ENCODE measurements around the gene HSP90AB1. TPM values are rescaled to one million over a fixed set of nuclear protein-coding genes. Genes with fewer than 3 reads are reported as not detected.

The HSP90AB1 gene
- polyA plus RNA-seq, 1 of the 3 experiments (the other 2 are of a cell fraction) = 843 TPM

DNA sequence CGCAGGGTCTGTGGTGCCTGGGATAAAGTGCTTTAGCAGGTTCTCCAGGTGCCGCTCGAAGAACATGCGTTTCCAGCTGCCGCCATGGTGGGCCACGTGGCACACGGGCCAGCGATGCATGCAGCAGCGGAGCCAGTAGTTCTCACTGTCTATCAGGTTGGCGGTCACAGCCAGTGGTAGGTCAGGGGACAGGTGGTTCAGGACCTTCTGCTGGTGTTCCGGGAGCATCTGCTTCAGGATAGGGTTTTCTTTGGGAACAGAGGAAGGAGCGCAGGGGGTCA is 39.3 kb downstream of the HSP90AB1 start:
- no peaks in the 10 kb centered on the region for H3K79me2 ChIP-seq (ENCODE audit: insufficient read depth)
- no peak overlapping the region for H3K4me2 ChIP-seq
- no peak overlapping the region for H3K9ac ChIP-seq
- TF ChIP-seq, protein P1, sequence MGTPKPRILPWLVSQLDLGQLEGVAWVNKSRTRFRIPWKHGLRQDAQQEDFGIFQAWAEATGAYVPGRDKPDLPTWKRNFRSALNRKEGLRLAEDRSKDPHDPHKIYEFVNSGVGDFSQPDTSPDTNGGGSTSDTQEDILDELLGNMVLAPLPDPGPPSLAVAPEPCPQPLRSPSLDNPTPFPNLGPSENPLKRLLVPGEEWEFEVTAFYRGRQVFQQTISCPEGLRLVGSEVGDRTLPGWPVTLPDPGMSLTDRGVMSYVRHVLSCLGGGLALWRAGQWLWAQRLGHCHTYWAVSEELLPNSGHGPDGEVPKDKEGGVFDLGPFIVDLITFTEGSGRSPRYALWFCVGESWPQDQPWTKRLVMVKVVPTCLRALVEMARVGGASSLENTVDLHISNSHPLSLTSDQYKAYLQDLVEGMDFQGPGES (IDR thresholded peaks at IDR 0.05; ENCODE audit: low read depth, low read length) = no peak
- TF ChIP-seq TAF1 (IDR thresholded peaks at IDR 0.05; ENCODE audit: borderline replicate concordance, low read depth, low read length) (no peak), TEAD4 (IDR thresholded peaks at IDR 0.05; ENCODE audit: borderline replicate concordance, insufficient read depth) (no peak), EP300 (IDR thresholded peaks at IDR 0.05; ENCODE audit: borderline replicate concordance in 1 of 2, low read depth in 1 of 2, low read length in 1 of 2) (no peak), MEF2A (IDR thresholded peaks at IDR 0.05; ENCODE audit: borderline replicate concordance, low read depth) (no peak), RCOR1 (IDR thresholded peaks at IDR 0.05; ENCODE audit: low read length) (no peak), FOXJ3 (CRISPR knock-in tag; IDR thresholded peaks at IDR 0.05) (no peak), ELF1 (IDR thresholded peaks at IDR 0.05) (no peak), CHD2 (IDR thresholded peaks at IDR 0.05; ENCODE audit: low read length, partially characterized antibody) (no peak), FOSL2 (IDR thresholded peaks at IDR 0.05; ENCODE audit: borderline replicate concordance, low read depth) (no peak), RXRA (IDR thresholded peaks at IDR 0.05; ENCODE audit: borderline replicate concordance, low read depth) (no peak), MXI1 (IDR thresholded peaks at IDR 0.05; ENCODE audit: low read depth, low read length) (no peak), RAD21 (IDR thresholded peaks at IDR 0.05; ENCODE audit: low read length) (no peak)
- TF ChIP-seq, protein P2, sequence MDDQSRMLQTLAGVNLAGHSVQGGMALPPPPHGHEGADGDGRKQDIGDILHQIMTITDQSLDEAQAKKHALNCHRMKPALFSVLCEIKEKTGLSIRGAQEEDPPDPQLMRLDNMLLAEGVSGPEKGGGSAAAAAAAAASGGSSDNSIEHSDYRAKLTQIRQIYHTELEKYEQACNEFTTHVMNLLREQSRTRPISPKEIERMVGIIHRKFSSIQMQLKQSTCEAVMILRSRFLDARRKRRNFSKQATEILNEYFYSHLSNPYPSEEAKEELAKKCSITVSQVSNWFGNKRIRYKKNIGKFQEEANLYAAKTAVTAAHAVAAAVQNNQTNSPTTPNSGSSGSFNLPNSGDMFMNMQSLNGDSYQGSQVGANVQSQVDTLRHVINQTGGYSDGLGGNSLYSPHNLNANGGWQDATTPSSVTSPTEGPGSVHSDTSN (IDR thresholded peaks at IDR 0.05) = no peak
- TF ChIP-seq, protein P3, sequence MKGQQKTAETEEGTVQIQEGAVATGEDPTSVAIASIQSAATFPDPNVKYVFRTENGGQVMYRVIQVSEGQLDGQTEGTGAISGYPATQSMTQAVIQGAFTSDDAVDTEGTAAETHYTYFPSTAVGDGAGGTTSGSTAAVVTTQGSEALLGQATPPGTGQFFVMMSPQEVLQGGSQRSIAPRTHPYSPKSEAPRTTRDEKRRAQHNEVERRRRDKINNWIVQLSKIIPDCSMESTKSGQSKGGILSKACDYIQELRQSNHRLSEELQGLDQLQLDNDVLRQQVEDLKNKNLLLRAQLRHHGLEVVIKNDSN (IDR thresholded peaks at IDR 0.05; ENCODE audit: borderline replicate concordance, low read depth) = no peak
- TF ChIP-seq, protein P4, sequence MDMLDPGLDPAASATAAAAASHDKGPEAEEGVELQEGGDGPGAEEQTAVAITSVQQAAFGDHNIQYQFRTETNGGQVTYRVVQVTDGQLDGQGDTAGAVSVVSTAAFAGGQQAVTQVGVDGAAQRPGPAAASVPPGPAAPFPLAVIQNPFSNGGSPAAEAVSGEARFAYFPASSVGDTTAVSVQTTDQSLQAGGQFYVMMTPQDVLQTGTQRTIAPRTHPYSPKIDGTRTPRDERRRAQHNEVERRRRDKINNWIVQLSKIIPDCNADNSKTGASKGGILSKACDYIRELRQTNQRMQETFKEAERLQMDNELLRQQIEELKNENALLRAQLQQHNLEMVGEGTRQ (IDR thresholded peaks at IDR 0.05; ENCODE audit: borderline replicate concordance, low read depth, low read length) = no peak
- H3K4me3 ChIP-seq (ENCODE audit: low read depth in 2 of 2, low read length in 1 of 2) = no peak overlapping the region
- H3K9me2 ChIP-seq = no peaks in the 10 kb centered on the region
- H2AFZ ChIP-seq (ENCODE audit: low read depth) = no peak overlapping the region
- peaks cover 0 to 8% of the 10 kb centered on the region in 2 experiments; a peak in 1 of 4 replicates for H3K4me1 ChIP-seq (ENCODE audit: control insufficient read depth in 1 of 2, insufficient read depth in 2 of 2, low read depth in 1 of 2, low read length in 1 of 2)
- DNase-seq = no peak
- no peak overlapping the region for H3K27ac ChIP-seq (ENCODE audit: low read depth in 2 of 2, low read length in 1 of 2)
- ChIA-PET CTCF (no interaction called here), POLR2A (no interaction called here)
- no peaks in the 10 kb centered on the region for H3K9me3 ChIP-seq
- H3K36me3 ChIP-seq (replicated peaks in 1 of 2; ENCODE audit: control insufficient read depth in 1 of 2, insufficient read depth in 2 of 2, low read length in 1 of 2) = no peaks in the 10 kb centered on the region
- 80% methylated on average over 2 of the region's 12 CpGs for WGBS (ENCODE audit: low lambda C conversion rate)
- peaks cover 10% of the 10 kb centered on the region for H3K27me3 ChIP-seq (ENCODE audit: insufficient read depth)
- no peaks in the 10 kb centered on the region for H3F3A ChIP-seq (replicated peaks; ENCODE audit: insufficient read depth)
- no peaks in the 10 kb centered on the region for H4K20me1 ChIP-seq (ENCODE audit: insufficient read depth)

Measured in SK-N-SH (cell line).